Measurements from ENCODE around the gene CORO7. TPM values are rescaled to one million over a fixed set of nuclear protein-coding genes. Genes with fewer than 3 reads are reported as not detected.

The CORO7 gene
- total RNA-seq, 1 donor: 9.9 TPM

- no peak for TF ChIP-seq CTCF (IDR thresholded peaks at IDR 0.05; ENCODE audit: insufficient read depth, low read depth, low read length)
- no peak overlapping the region for H3K4me3 ChIP-seq (ENCODE audit: low read depth, low read length)
- no peak for DNase-seq (ENCODE audit: low read depth)
Measured at GRCh38 chr16:4391631-4392381, 24.6 kb downstream of the CORO7 start.

GRCh38 chr16:4390266-4391260, 25.8 kb downstream of the CORO7 start:
- peak; percentile 14 for TF ChIP-seq CTCF (IDR thresholded peaks at IDR 0.05; ENCODE audit: insufficient read depth, low read depth, low read length)
- no peak overlapping the region for H3K4me3 ChIP-seq (ENCODE audit: low read depth, low read length)
- no peak for DNase-seq (ENCODE audit: low read depth)

GRCh38 chr16:4389051-4389955, 27.1 kb downstream of the CORO7 start:
- no peak for TF ChIP-seq CTCF (IDR thresholded peaks at IDR 0.05; ENCODE audit: insufficient read depth, low read depth, low read length)
- DNase-seq (ENCODE audit: low read depth): no peak
- H3K4me3 ChIP-seq (ENCODE audit: low read depth, low read length): no peak overlapping the region

- H3K4me3 ChIP-seq (ENCODE audit: low read depth, low read length): no peak overlapping the region
- no peak for DNase-seq (ENCODE audit: low read depth)
- no peak for TF ChIP-seq CTCF (IDR thresholded peaks at IDR 0.05; ENCODE audit: insufficient read depth, low read depth, low read length)
Measured at GRCh38 chr16:4388271-4389021, 27.9 kb downstream of the CORO7 start.

GRCh38 chr16:4387781-4388180, 28.6 kb downstream of the CORO7 start:
- no peak overlapping the region for H3K4me3 ChIP-seq (ENCODE audit: low read depth, low read length)
- no peak for DNase-seq (ENCODE audit: low read depth)
- TF ChIP-seq CTCF (IDR thresholded peaks at IDR 0.05; ENCODE audit: insufficient read depth, low read depth, low read length): no peak
